Fibroblast of lung (primary cell): ENCODE data around the gene JAK1. TPM values are rescaled to one million over a fixed set of nuclear protein-coding genes. Genes with fewer than 3 reads are reported as not detected.

Experiments used
- DNase-seq, 2 donors: peaks; one replicate each; pipeline versions ENCODE4 v3.0.0 to v3.0.0-alpha.2; 2010; ENCODE audit warnings: low read depth in 2 of 2
- H2AFZ ChIP-seq: 2 replicates; pipeline ENCODE4 v1.5.1; 2012; ENCODE audit warnings: low read length, control low read depth, inconsistent platforms
- H3K27ac ChIP-seq: 2 replicates; pipeline ENCODE4 v1.5.1; 2011; ENCODE audit warnings: low read length, control low read depth; ENCODE audit not compliant: insufficient read depth
- H3K27me3 ChIP-seq: 2 replicates; pipeline ENCODE4 v1.5.1; 2011; ENCODE audit warnings: mild to moderate bottlenecking, low read length; ENCODE audit not compliant: control insufficient read depth, insufficient read depth
- H3K36me3 ChIP-seq: 2 replicates; pipeline ENCODE4 v1.5.1; 2011; ENCODE audit warnings: low read length; ENCODE audit not compliant: control insufficient read depth, insufficient read depth
- H3K4me1 ChIP-seq: 2 replicates; pipeline ENCODE4 v1.5.1; 2011; ENCODE audit warnings: low read length; ENCODE audit not compliant: control insufficient read depth, insufficient read depth; ENCODE audit errors: extremely low read depth
- H3K4me2 ChIP-seq: 2 replicates; pipeline ENCODE4 v1.5.1; 2011; ENCODE audit warnings: low read length, control low read depth; ENCODE audit not compliant: insufficient read depth; ENCODE audit errors: extremely low read depth
- H3K4me3 ChIP-seq, 4 experiments: fragments of 200-600 bp in 1 of 4; sonication (generic) in 1 of 4; replicated peaks in 1 of 4; 2 replicates each; pipeline ENCODE4 v1.5.1; 2011 to 2016; ENCODE audit warnings: low read length in 4 of 4, low read depth in 3 of 4, mild to moderate bottlenecking in 3 of 4, control low read depth in 2 of 4, inconsistent platforms in 1 of 4, mixed read lengths in 1 of 4; ENCODE audit not compliant: insufficient read depth in 1 of 4; ENCODE audit errors: control extremely low read depth in 1 of 4
- H3K79me2 ChIP-seq: 2 replicates; pipeline ENCODE4 v1.5.1; 2012; ENCODE audit warnings: mild to moderate bottlenecking, low read length, inconsistent platforms; ENCODE audit not compliant: control insufficient read depth, insufficient read depth
- H3K9ac ChIP-seq: 2 replicates; pipeline ENCODE4 v1.5.1; 2011; ENCODE audit warnings: mild to moderate bottlenecking, low read length, control low read depth; ENCODE audit not compliant: insufficient read depth
- H3K9me3 ChIP-seq: 2 replicates; pipeline ENCODE4 v1.5.1; 2012; ENCODE audit warnings: low read depth, low read length; ENCODE audit not compliant: control insufficient read depth, insufficient read depth
- H4K20me1 ChIP-seq: 2 replicates; pipeline ENCODE4 v1.5.1; 2011; ENCODE audit warnings: low read length; ENCODE audit not compliant: control insufficient read depth, insufficient read depth; ENCODE audit errors: extremely low read depth
- CTCF ChIP-seq, 2 donors: IDR thresholded peaks in 1 of 2; conservative IDR thresholded peaks in 1 of 2; 1 replicate in 1 of 2; 2 replicates in 1 of 2; pipeline ENCODE4 v1.5.1; 2011 to 2012; ENCODE audit warnings: low read length in 2 of 2, control low read depth in 1 of 2, inconsistent platforms in 1 of 2, low read depth in 1 of 2, mild to moderate bottlenecking in 1 of 2
- EZH2 ChIP-seq: IDR thresholded peaks from 2 replicates; pipeline ENCODE4 v1.5.1; 2012; ENCODE audit warnings: low read length, control low read depth, mild to moderate bottlenecking; ENCODE audit errors: missing control alignments
- polyA plus RNA-seq, 2 donors: library from polyadenylated mRNA; depleted of rRNA in 1 of 2; stranded (reverse) in 1 of 2; unstranded in 1 of 2; fragments of >200 nt; gene quantifications; 2 replicates each; pipeline ENCODE4 v1.2.1, GENCODE V29; 2011 to 2012; ENCODE audit warnings: missing spikeins in 1 of 2
- total RNA-seq: library from RNA; depleted of rRNA; stranded (reverse); fragments of >200 nt; gene quantifications from 2 replicates; pipeline ENCODE4 v1.2.1, GENCODE V29; 2014

The JAK1 gene
- total and polyA plus RNA-seq, 2 donors (not counting 1 experiment from before 2014, with no cell fraction given): 144 to 152 TPM

GRCh38 chr1:64867266-64867665 is 99.1 kb downstream of the JAK1 start:
- H3K9me3 ChIP-seq: no peaks in the 10 kb centered on the region
- H3K27me3 ChIP-seq: no peaks in the 10 kb centered on the region
- peaks cover 5% of the 10 kb centered on the region for H3K4me1 ChIP-seq
- no peak overlapping the region for H3K27ac ChIP-seq
- no peak overlapping the region for H3K9ac ChIP-seq
- no peaks in the 10 kb centered on the region for H3K79me2 ChIP-seq
- no peaks in the 10 kb centered on the region for H4K20me1 ChIP-seq
- H3K4me3 ChIP-seq: no peak overlapping the region
- DNase-seq: peak in 1 of 2 donors; percentile 33
- H2AFZ ChIP-seq: no peak overlapping the region
- H3K4me2 ChIP-seq: no peak overlapping the region
- no peak for TF ChIP-seq CTCF (conservative IDR thresholded peaks at IDR 0.05 in 1 of 2, IDR thresholded peaks at IDR 0.05 in 1 of 2; ENCODE audit: low read depth in 1 of 2, low read length in 2 of 2)
- TF ChIP-seq EZH2: no peak
- peaks cover 12% of the 10 kb centered on the region for H3K36me3 ChIP-seq

GRCh38 chr1:64866689-64867088 is 99.7 kb downstream of the JAK1 start:
- H3K27me3 ChIP-seq: no peaks in the 10 kb centered on the region
- H3K9ac ChIP-seq: no peak overlapping the region
- H3K27ac ChIP-seq: no peak overlapping the region
- H2AFZ ChIP-seq: no peak overlapping the region
- no peak for TF ChIP-seq CTCF (conservative IDR thresholded peaks at IDR 0.05 in 1 of 2, IDR thresholded peaks at IDR 0.05 in 1 of 2; ENCODE audit: low read depth in 1 of 2, low read length in 2 of 2)
- peak in 1 of 2 donors; percentile 47 for DNase-seq
- no peaks in the 10 kb centered on the region for H3K9me3 ChIP-seq
- no peak overlapping the region for H3K4me2 ChIP-seq
- H4K20me1 ChIP-seq: no peaks in the 10 kb centered on the region
- H3K79me2 ChIP-seq: no peaks in the 10 kb centered on the region
- H3K4me3 ChIP-seq: no peak overlapping the region
- peaks cover 5% of the 10 kb centered on the region for H3K4me1 ChIP-seq
- H3K36me3 ChIP-seq: peaks cover 9% of the 10 kb centered on the region

GRCh38 chr1:64865105-64865757 is 101.1 kb downstream of the JAK1 start:
- Histone ChIP-seq H3K9me3 (no peaks in the 10 kb centered on the region), H3K4me2 (no peak overlapping the region), H3K27ac (no peak overlapping the region), H3K4me1 (peaks cover 5% of the 10 kb centered on the region), H3K4me3 (no peak overlapping the region), H4K20me1 (no peaks in the 10 kb centered on the region), H3K27me3 (no peaks in the 10 kb centered on the region), H2AFZ (no peak overlapping the region), H3K36me3 (peaks cover 9% of the 10 kb centered on the region), H3K79me2 (no peaks in the 10 kb centered on the region), H3K9ac (no peak overlapping the region)
- no peak for TF ChIP-seq EZH2
- TF ChIP-seq CTCF (conservative IDR thresholded peaks at IDR 0.05 in 1 of 2, IDR thresholded peaks at IDR 0.05 in 1 of 2; ENCODE audit: low read depth in 1 of 2, low read length in 2 of 2): no peak
- DNase-seq: no peak
